Measurements from ENCODE around the gene FBLN1.

GRCh38 chr22:45475851-45476514 is 26.7 kb upstream of the FBLN1 start:
- TF ChIP-seq CTCF (IDR thresholded peaks at IDR 0.05) (no peak), POLR2A (IDR thresholded peaks at IDR 0.05) (no peak)
